ENCODE data around the gene CACNA2D4.

The CACNA2D4 gene

DNA sequence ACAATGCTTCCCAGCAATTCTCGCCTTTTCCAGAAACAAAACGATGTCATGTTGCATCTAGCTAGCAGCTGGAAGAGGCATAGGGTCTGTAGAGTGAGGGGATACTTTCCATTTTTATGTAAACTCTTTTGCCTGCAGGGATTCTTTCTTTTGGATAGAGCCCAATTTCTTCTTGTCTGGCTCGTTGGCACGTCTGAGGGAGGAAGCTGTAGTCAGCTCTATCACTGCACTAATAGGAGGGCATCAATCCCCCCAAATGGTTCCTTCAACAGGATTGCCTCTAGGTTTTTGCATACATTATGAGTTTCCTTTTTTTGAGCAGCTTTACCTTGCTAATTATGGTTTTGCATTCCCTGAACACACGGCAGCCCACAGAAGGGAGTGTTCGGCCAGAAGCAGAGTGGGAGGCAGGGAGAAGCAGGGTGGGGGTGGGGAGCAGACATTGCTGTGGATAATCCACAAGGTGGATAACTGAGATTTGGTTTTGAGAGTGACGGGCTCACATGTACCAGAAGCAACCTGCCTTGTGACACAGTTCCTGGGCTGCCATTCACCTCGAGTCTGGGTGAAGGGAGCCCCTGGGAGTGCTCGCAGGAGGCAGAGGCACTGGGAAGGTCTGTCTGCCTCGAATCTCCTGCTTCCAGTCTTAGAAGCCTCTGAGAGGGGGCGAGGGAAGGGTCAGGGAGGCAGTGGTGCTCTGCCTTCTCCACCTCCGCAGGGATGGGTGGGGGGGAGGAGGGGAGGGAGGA, 73.6 kb downstream of the CACNA2D4 start:
- DNase-seq (ENCODE audit: low read depth in 2 of 2) = no peak

DNA sequence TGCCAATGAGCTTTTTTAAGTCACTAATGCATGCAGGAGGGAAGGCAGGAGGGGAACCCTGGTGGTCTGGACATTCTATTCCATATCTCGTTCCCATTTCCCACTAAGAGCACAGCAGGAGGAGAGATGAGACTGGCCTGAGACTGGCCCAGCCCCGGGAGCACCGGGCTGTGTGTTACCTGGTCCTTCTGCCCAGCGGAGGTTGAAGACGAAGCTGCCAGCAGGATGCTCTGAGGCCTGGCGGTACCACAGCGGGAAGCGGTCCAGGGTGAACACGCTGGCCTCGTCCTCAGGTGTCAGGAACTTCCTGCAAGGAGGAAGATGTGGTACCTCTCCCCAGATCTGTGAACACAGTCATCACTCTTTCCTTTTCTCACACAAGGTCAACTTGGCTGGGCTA, 74.2 kb downstream of the CACNA2D4 start:
- no peak for DNase-seq (ENCODE audit: low read depth in 2 of 2)

DNA sequence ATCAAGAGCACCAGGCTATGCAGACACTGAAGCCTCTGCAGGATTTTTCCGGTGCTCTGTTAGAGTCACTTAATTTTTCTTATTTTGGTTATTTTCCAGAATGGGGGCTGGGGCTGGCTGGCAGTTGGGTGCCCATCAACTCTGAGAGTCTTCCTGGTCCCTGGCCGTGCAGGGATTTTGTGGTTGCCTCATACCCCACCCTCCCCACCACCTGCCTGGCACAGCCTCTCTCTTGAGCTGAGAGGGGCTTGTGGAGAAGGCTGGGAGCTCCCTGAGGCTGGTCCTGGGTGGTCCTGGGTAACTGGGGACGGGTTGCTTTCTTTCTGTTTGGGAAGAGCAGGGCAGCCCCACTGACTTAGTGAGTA, 74.8 kb downstream of the CACNA2D4 start:
- no peak for DNase-seq (ENCODE audit: low read depth in 2 of 2)

DNA sequence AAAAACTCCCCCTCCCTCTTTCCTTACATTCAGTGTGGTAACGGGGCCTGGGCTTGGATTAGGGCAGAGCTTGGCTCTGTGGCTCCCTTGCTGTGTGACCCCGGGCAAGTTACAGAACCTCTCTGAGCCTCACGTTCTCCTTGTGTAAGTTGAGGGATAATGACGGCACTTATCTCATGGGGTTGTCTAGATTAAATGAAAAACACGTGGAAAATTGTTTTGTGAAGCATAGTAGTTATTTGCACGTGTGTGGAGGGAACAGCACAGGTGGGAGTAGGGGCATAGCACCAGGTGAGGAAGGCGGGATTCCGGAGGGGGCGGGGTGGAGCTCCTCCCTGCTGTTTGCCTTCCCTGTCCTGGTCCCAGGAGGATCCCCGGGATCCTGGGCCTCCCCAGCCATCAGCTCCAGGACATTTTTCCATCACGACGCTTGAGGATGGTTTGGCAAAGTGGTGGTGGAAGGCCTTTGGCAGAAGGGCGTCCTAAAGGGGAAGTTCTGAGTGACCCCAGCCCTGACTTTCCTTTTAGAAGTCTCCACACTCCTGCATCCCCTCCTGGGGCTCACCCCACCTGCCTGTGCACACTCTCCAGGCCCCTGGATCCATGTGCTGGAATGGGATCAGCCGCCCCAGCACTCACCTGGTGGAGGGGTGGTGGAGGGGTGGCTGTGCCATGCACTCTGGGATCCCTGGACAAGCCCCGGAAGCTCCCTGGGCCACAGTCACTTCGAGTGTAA, 75.4 kb downstream of the CACNA2D4 start:
- no peak for DNase-seq (ENCODE audit: low read depth in 2 of 2)

DNA sequence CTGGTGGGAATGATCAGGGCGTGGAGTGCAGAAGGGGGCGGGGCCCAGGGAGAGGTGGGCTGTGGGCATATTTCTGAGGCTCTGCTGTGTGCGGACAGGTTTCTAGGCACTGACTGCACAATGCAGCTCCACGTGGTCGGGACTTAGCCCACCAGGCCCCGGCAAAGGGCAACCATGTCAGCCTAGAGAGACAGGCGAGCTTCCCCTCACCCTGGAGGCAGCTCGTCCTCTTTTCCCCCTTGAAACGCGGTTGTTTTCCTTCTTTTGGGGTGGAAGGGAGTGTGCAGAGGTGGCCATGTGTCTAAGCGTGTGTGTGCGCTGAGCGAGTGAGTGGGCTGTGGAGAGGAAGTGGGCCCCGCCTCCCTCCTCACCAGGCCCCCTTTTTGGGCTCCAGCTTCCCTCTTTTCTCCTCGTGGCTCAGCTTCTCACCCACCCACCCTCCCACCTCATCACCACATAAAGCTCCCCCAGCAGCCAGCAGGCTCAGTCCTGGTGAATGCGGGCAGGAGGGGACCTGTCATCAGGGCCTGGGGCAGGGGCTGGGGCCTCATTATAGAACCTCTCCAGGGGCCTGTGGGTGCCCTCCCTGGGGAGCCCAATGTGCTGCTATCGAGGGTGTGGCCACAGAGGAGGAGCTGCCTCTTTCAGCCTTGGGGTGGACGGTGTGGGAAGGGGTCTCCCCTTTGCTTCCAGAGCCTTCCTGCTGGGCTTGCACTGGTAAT, 76.1 kb downstream of the CACNA2D4 start:
- DNase-seq (ENCODE audit: low read depth in 2 of 2) = no peak

DNA sequence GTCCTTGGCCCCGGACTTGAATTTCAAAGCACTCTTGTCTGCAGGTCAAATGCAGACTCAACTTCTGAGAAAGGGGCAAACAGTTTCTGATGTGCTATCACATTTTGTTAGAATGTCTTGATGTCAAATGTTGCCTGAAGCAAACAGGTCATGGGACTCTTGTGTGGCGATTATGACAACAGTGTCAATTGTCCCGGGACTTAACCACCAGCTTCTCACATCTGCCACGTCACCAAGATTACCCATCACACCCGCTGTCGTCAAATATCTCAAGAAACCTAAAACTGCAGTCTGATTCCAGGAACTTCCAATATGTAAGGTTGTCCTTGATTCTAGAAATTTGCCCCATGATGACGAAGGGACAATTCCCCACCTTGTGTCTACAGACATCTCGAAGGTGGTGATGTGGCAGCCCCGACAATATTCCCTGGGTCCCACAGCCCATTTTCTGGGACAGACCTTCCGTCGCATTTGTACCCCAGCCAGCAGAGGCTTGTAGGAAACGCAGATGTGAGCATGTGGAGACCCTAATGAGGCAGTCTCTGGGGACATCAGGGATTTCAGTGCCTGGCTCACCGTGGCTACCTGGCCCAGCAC, 76.8 kb downstream of the CACNA2D4 start:
- no peak for DNase-seq (ENCODE audit: low read depth in 2 of 2)

DNA sequence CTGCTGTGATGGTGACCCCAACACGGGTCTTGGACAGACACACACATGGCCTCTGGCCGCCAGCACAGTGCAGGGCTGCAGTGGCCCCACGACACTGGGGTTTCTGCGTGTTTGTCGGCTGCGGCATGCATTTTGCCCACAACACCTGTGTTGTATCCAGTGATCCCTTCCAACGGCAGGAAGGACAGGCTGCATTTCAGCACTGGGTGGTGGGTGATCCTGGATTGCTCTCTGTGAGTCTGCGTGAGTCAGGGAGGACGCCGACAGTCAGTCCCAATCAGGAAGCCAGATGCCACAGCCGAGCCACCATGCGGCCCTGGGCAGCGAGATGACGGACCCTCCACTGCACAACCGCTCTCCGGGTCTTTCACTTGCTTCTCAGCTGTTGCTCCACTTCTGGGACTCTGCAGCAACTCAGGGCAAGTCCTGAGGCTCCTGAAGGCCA, 77.4 kb downstream of the CACNA2D4 start:
- DNase-seq (ENCODE audit: low read depth in 2 of 2) = no peak

DNA sequence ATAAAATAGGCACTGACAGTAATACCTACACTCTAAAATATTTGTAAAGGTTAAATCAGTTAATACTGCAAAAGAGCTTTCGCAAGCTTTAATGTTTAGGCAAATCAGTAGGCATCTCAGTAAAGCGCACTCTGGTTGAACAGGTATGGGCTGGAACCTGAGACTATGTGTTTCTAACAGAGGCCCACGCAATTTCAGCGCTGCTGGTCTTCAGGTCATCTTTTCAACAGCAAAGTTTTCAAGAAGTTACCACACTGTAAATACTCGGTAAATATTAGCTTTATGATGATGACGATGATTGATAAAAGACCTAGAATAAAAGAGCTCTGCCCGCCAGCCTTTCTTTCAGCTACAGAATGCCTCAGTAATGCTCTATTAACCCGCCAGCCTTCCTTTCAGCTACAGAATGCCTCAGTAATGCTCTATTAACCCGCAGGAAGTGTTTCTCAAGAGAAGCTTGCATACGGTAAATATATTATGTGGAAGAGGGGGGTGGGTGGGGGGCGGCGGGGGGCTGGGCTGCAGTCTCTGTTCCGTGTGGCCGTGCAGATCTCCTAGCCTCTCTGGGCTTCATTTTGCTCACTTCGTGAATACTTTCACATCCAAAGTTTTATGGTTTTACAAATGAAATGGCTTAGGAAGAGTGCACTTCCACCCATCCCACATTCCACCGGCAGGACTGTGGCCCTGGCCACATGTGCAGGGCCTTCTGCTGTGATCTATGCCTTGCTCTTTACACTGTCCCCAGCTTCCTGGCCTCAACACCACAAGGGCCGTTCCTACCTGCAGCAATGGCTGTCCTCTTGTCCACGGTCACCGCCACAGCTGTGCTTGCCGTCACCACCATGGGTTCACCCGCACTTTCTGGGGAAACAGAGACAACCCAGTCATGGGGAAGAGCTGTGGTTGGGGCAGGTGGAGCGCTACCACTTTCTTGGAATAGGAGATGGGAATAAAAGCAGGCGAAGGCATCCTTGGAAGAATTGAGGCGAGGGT, 78.2 kb downstream of the CACNA2D4 start:
- no peak for DNase-seq (ENCODE audit: low read depth in 2 of 2)

DNA sequence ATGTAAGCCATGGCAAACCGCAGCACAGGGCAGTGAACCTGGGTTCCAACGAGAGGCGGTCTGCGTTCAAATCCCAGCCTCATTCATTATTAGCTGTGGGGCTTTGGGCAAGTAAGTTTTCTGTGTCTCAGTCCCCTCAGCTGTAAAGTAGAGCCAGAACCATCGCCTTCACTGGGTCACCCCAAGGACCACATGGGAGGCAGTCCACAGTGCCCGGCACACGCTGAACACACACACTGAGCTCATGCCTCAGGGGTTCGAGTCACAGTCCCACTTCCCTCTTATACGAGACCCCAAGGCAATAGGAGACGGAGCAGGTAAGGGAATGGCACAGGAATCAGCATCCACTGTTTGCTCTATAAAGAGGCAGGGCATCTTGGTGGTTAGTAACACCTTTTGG, 79.0 kb downstream of the CACNA2D4 start:
- DNase-seq (ENCODE audit: low read depth in 2 of 2) = no peak

DNA sequence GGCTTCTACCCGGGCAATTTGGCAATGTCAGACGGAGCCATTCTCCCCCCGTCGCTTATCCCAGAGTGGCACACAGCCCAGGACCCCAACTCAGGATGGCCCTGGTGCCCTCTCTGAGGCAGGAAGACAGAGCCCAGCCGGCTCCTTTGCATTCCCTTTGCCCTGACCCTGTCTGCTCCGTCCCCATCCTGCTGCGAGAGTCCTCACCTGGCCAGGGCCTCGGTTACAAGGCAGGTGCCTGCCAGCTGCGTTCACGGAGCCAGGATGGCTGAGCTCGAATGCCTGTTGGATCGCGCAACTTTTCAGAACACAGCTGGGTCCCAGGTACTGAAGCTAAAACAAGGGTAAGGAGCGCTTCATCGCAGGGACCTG, 79.5 kb downstream of the CACNA2D4 start:
- DNase-seq (ENCODE audit: low read depth in 2 of 2) = no peak

DNA sequence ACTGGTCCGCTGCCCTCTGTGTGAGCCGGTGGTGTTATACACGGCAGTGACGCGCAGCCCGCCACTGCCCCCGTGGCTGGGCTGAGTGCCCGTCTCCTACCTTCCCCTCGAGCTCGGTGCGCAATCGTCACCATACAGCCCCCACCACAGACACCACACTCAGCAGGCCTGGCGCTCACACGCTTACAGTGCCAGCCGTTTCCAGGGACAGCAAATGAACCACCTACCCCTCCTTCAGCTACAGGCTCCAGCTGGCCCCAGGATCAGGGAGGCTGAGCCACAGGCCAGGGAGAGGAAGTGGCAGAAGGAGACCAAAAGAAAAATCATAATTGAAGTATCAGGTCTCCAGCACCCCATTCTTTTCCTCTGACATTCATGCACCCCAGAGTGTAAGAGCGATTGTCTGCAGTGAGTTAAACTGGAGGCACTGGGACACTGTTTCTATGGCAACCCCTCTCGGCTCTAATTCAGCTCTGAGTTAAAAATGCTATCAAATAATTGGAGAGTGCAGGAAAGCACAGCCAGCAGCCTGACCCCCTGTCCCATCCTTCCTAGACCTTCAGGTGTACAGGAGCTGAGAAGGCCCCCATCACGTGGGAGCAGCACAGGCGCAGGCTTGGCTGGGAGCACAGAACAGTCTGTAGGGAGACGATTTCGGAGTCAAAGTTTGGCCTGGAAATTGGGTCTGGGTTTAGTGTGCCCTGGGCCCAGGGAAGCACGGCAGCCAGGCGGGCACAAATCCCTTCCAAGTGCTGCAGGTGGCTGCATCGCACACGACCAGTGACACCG, 80.1 kb downstream of the CACNA2D4 start:
- DNase-seq (ENCODE audit: low read depth in 2 of 2) = no peak

DNA sequence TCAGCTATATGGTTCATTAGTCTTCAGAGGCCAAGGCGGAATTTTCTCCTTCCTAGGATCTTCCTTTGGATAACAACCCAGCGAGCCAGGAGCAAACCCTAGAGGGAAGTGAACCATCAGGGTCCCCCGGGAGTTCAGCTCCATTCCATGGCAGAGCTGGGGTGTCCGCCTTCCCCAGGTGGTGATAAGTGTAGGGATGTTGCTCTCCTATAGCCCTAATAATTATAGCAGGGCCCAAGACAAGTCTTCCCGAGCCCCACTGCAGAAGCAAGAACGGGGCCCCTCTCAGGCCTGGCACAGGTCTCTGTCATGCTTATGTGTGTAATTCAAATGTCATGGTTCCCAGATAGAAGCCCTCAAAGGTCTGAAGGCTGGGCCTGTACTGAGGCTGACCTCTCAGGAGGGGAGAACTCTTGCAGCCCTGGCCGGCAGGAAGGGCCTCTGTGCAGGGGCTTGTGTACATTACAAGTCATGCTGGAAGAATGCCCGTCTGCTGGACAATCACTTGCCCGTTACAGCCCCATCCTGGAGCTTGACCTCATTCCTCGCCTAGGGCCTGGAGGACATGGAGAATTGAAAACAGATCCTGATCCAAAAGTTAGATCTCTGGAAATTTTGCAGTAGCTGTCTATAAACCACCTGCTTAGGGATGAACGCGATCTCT, 80.8 kb downstream of the CACNA2D4 start:
- DNase-seq (ENCODE audit: low read depth in 2 of 2) = no peak

DNA sequence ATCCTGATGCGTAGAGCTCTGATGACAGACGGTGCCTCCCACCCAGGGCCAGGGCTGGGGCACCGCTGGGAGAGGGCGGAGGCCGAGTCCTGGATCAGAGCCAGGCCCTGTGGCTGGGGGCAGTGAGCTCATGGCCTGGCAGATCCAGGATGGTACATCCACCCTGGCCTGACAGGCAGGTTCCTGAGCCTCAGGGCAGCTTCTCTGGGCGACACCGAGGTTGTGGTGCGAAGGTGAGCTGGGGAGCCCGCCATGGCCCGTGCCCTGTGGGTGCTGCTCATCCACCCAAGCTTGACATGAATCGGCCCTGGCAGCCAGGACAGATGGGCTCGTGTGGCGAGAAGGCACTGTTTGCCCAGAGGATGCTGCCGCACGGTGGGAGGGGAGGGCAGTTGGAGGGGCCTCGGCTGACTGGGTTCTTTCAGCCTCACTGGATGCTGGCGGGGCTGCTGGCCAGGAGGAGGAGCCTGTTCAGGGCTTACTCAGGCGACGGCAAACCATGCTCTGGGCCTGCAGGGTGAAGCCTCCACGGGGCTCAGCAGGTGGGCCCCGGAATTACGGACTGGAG, 81.5 kb downstream of the CACNA2D4 start:
- no peak for DNase-seq (ENCODE audit: low read depth in 2 of 2)

DNA sequence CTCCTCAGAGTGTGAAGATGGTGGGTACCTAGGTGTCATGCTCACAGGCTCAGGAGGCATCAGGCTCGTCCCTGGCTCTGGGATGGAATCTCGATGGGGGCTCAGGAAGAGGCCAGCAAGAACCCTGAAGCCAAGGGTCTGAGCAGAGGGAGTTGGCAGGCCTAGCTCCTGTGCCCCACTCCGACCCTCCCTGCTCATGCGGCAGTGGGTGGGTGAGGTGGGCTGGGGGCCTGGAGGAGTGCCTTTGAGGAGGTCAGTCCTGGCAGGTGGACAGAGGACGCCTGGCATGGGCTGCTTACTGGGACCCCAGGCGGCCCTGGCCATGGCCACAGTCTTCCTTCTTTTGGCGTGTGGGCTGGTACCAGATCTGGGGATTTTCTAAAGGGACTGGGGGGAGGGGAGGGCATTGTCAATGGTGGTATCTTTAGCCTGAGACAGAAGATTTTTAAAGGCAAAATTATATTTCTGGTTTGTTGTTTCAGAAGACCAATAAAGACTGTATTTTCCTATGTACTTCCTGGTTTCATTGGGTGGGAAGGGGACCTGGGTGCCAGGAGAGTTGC, 82.1 kb downstream of the CACNA2D4 start:
- no peak for DNase-seq (ENCODE audit: low read depth in 2 of 2)

DNA sequence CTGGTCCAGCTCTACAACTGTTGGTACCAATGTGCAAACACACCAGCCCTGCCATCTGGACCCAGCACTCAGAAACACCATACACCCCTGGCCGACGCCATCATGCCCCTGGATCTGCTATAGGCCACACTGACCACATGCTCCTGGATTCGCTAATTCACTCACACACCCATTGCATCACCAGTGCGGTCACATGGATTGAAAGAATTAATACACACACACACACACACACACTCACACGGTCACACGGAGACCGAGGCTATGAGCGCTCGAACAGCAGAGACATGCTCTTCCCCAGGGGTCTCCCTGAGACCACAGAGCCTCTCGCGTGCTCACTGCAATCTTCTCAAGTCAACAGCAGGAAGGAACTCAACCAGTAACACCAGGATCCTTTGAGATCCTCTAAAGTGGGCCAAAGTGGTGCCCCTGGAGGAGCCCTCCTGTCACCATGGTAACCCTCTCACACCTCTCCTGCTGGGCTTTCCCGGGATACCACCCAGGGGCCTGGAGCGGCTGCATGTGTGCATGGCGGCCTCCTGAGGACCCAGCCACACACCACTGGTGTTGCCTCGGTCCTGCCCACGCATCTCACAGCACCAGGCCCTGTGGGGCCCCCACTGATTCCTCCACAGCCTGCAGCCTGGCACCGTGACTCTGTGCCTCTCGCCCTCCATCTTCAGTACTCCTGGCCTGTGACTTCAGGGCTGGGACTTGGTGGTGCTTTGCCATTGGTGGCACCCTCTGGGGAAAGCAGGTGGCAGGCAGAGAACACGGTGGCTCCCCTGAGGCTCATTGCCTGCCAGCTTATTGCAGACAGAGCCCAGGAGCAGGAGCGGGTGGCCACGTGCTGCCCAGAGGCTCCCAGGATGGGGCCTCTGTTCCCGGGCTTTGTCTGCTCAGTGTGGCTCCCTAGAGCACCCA, 83.0 kb downstream of the CACNA2D4 start:
- DNase-seq (ENCODE audit: low read depth in 2 of 2) = no peak

DNA sequence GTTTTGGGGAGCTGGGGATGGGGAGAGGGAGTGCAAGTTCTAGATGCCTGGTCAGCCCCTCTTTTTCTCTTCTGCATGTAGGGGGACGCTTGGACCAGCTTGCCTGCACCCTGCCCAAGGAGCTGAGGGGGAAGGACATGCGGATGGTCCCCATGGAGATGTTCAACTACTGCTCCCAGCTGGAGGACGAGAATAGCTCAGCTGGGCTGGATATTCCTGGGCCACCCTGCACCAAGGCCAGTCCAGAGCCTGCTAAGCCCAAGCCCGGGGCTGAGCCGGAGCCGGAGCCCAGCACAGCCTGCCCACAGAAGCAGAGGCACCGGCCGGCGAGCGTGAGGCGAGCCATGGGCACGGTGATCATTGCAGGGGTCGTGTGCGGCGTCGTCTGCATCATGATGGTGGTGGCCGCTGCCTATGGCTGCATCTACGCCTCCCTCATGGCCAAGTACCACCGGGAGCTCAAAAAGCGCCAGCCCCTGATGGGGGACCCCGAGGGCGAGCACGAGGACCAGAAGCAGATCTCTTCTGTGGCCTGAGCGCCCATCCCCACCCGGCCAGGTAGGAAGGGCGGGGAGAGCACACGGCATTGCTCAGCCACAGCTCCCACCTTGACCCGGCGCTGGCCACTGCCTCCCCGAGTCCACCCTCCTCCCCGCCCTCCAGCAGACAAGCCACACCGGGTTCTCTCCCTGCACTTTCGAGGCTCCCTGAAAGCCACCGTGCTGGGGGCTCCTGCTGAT, 84.1 kb downstream of the CACNA2D4 start:
- no peak for DNase-seq (ENCODE audit: low read depth in 2 of 2)

DNA sequence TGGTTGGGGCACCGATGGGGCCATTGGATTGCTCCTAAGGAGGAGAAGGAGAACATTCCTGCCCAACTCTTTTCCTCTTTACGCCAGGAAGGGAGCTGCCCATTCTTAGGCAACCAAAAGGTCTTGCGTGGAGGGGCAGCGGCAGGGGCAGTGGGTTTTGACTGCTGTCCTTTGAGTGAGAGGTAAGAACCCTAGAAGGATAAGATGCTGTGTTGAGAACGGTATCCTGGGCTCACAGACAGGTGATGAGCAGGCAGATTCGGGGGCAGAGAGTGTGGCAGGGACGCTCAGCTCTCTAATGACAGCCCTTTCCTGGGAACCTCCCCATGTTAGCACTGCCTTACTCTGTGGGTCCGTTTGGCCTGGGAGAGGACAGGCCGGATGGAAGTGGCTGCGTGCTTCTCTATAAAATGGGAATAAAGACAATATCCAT, 84.8 kb downstream of the CACNA2D4 start:
- DNase-seq (ENCODE audit: low read depth in 2 of 2) = no peak

Measured in stimulated activated CD8-positive, alpha-beta memory T cell treated with anti-CD3 and anti-CD28 coated beads, Interleukin-7, amount 100 ng/mL, for 4 hours (primary cell).